ENCODE measurements around the gene CLASP1. TPM values are rescaled to one million over a fixed set of nuclear protein-coding genes. Genes with fewer than 3 reads are reported as not detected.
"Not testable (repeated sequence)": the region's sequence is repeated elsewhere in the genome, so short reads cannot be mapped to it uniquely, and the experiment has no call there.

Gene CLASP1
- total RNA-seq, 1 donor from 2014 or later = 69.3 TPM

DNA sequence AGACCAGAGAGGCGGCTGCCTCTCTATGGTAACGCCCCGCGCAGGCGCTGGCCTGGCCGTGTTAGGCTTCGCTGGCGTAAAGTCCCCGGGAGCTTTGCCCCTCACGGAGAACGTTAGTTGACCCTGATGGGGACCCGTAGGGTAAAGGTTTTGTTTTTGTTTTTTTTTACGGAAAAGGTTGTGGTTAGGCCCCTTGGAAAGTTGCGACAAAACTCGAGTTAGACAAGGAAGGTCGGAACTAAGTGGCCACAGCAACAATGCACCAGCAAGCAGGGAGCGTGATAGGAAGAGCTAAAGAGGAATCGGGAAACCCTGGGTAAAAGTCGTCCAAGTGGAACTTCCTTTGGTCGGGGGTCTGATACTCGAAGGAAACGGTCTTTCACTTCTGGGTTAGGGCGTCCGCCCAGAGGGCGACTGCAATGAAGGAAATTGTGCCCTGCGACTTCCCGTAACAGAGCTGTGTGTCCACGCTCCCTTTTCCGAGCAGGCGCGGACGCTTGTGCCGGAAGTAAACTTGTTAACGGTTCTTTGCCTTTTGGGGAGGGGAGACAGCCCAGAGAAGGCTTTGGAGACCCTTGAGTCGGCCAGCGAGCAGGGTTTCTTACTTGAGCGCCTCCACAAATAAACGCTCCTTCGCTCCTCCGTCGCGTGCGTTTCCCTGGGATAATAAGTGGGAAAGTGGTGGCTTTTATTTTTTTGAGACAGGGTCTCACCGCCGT, 493 bp upstream of the CLASP1 start:
- peaks cover 31% of the 10 kb centered on the region for H3K36me3 Mint-ChIP-seq (ENCODE audit: low read depth)
- intact Hi-C loops (cut with micrococcal nuclease) = loop anchor here (1.0 to 2.0 kb wide), 7 partner anchors 50 to 247 kb away; partner anchors contain the start of genes NIFK, RNU4ATAC and TSN

DNA sequence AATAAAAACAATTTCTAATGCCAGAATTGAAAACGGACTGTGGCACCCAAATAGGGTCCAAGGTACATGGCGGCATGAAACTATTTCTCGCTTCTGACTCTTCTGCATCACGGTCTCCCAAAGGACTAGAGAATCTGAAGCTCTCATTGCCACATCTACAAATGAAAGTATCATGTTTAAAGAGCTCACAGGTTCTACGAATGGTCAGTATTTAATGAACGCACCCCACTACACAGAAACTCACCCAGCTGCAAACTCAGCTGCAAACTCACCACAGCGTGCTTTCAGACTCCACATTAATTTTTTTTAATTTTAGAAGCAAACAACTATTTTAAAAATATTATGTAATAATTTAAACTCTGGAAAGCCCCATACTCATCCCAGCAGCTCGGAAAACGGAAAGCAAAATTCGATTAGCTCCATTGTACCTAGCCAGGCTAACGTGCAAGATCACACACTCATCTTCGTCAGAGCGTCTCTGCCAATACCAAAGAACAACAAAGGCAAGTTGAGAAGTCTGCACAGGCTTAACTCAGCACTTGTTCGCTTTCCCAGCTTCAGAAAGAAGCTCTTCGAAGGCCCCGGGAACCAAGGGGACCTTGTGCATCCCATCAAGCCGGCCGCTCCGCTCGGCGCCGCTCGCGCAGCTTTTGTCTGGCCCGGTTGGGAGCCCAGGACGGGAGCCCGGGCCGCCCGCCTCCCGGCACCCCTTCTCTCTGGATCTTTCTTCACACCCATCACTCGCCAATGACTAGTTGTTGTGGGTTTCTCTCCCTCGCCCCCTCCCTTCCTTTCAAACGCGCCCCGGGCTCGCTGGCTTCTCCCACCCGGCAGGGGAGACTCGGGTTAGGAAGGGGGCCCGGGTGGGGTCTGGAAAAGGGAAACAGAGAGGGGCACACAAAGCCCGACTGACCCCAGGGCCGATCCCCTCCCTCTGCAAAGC, 785 bp downstream of the CLASP1 start:
- no peaks in the 10 kb centered on the region for H3K27me3 Mint-ChIP-seq
- DNase-seq = peak; percentile 86
- no peaks in the 10 kb centered on the region for H3K9me3 Mint-ChIP-seq
- H3K27ac Mint-ChIP-seq = peak overlapping the region; percentile 100
- intact Hi-C loops (cut with micrococcal nuclease) = loop anchor here (1.0 to 2.0 kb wide), 7 partner anchors 51 to 246 kb away; partner anchors contain the start of genes NIFK, RNU4ATAC and TSN
- peaks cover 48% of the 10 kb centered on the region for H3K4me1 Mint-ChIP-seq
- peaks cover 24% of the 10 kb centered on the region for H3K36me3 Mint-ChIP-seq (ENCODE audit: low read depth)
- peak overlapping the region; percentile 91 for H3K4me3 Mint-ChIP-seq

More for the DNA sequence above, 493 bp upstream of the CLASP1 start:
- Mint-ChIP-seq H3K4me1 (peaks cover 53% of the 10 kb centered on the region), H3K9me3 (no peaks in the 10 kb centered on the region), H3K27ac (peak overlapping the region; percentile 100), H3K27me3 (no peaks in the 10 kb centered on the region), H3K4me3 (peak overlapping the region; percentile 91)
- DNase-seq = peak; percentile 99

DNA sequence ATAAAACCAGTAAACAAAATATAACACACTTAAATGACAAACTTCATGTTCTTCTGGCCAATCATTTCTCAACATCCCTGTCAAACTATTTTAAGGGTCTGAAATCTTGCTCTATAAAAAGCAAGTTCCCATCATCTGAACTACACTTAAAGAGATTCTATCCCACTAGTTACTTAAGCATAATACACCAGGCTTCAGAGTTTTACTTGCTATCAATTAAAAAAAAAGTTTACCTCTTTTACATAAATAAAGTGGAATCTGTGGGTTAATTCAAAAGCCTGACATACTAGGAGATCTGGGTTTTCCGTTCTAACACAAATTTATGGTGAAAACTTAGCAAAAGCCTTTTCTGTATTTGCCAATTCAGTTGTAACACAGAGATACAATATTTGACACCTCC, 1.9 kb downstream of the CLASP1 start:
- no peak for DNase-seq
- no peaks in the 10 kb centered on the region for H3K27me3 Mint-ChIP-seq
- H3K4me1 Mint-ChIP-seq = peaks cover 44% of the 10 kb centered on the region
- H3K4me3 Mint-ChIP-seq = peak overlapping the region; percentile 91
- peak overlapping the region; percentile 43 for H3K27ac Mint-ChIP-seq
- no peaks in the 10 kb centered on the region for H3K9me3 Mint-ChIP-seq
- intact Hi-C loops (cut with micrococcal nuclease) = no loop called here
- peaks cover 22% of the 10 kb centered on the region for H3K36me3 Mint-ChIP-seq (ENCODE audit: low read depth)

DNA sequence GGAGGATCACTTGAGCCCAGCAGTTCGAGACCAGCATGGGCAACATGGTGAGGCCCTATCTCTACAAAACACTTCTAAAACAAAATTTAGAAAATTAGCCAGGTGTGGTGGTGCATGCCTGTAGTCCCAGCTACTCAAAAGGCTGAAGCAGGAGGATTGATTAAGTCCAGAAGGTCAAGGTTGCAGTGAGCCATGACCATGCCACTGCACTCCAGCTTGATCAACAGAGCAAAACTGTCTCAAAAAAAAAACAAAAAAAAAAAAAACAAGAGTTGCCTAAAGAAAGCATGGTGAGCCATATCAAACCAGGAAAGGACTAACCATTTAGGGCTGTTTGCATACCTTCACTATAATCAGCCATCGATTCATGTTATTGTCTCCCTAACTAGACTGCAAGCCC, 4.5 kb downstream of the CLASP1 start:
- intact Hi-C loops (cut with micrococcal nuclease) = no loop called here
- Mint-ChIP-seq H3K36me3 (ENCODE audit: low read depth) (peaks cover 29% of the 10 kb centered on the region), H3K9me3 (no peaks in the 10 kb centered on the region), H3K27ac (no peak overlapping the region), H3K4me1 (peaks cover 36% of the 10 kb centered on the region), H3K4me3 (no peak overlapping the region), H3K27me3 (no peaks in the 10 kb centered on the region)
- DNase-seq = no peak

- no peaks in the 10 kb centered on the region for H3K9me3 Mint-ChIP-seq
- H3K27ac Mint-ChIP-seq = no peak overlapping the region
Observed at GRCh38 chr2:121643877-121644276, 5.4 kb downstream of the CLASP1 start.

DNA sequence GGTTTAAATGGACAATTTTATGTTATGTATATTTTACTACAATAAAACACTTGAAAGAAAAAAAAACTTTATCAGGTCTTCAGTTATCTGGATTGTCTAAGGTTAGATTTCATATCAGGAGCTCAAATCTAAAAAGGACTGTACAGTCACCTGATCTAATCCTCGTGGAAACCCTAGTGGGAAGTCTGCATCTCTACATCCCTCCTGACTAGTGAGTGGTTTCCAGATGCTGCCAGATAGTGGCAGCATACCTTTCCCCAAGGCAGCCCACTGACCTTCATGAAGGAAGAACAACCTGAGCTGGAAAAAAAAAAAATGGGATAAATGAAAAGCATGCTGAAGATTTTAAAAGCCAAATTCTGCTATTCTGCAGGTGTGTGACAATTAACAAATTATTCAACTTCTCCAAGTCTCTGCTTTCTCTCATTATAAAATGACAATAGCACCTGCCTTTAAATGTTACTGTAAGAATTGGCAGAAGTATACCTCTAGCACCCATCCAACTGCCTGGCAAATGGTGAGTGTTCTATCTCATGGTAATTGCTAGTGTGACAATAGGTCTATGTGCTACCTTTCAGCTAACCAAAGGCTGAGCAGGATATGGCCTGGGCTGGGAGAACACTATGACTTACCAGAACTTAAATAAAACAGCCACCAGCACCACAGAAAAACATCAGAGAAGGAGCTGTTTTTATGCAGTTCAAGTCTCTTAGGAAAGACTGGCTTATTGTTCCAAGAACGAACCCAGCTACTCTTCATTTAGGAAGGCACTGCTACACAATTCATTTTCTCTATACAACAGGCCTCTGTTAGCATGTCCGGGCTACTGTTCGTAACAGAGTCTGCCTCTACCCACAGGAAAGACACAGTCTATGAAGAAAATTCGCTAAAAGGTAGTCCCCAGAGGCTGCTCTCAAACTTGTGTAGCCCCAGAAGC, 8.6 kb downstream of the CLASP1 start:
- H3K4me1 Mint-ChIP-seq = peaks cover 19% of the 10 kb centered on the region
- no peak for DNase-seq
- H3K36me3 Mint-ChIP-seq (ENCODE audit: low read depth) = peaks cover 44% of the 10 kb centered on the region
- peaks cover 7% of the 10 kb centered on the region for H3K9me3 Mint-ChIP-seq
- no peaks in the 10 kb centered on the region for H3K27me3 Mint-ChIP-seq
- intact Hi-C loops (cut with micrococcal nuclease) = no loop called here
- peak overlapping the region; percentile 48 for H3K27ac Mint-ChIP-seq
- H3K4me3 Mint-ChIP-seq = no peak overlapping the region

More at GRCh38 chr2:121643877-121644276, 5.4 kb downstream of the CLASP1 start:
- intact Hi-C loops (cut with micrococcal nuclease) = no loop called here
- Mint-ChIP-seq H3K4me1 (peaks cover 33% of the 10 kb centered on the region), H3K27me3 (no peaks in the 10 kb centered on the region), H3K4me3 (no peak overlapping the region), H3K36me3 (ENCODE audit: low read depth) (peaks cover 36% of the 10 kb centered on the region)
- DNase-seq = no peak

- H3K27ac Mint-ChIP-seq; intact Hi-C loops (cut with micrococcal nuclease); H3K9me3 Mint-ChIP-seq; DNase-seq; H3K27me3 Mint-ChIP-seq; H3K4me3 Mint-ChIP-seq: not testable (repeated sequence)
- Mint-ChIP-seq H3K36me3 (ENCODE audit: low read depth) (peaks cover 40% of the 10 kb centered on the region), H3K4me1 (peaks cover 15% of the 10 kb centered on the region)
Observed at GRCh38 chr2:121639846-121640245, 9.4 kb downstream of the CLASP1 start.

DNA sequence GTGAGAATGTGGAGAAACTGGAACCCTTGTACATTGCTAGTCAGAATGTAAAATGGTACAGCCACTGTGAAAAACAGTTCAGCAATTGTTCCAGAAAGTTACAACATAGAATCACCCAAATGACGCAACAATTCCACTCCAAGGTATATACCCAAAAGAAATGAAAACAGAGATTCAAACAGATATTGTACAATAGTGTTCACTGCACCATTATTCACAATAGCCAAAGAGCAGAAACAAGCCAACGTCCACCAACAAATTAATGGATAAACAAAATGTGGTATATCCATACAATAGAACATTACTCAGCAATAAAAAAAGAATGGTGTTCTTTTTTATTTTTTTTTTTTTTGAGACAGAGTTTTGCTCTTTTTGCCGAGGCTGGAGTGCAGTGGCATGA, 10.9 kb downstream of the CLASP1 start:
- Mint-ChIP-seq H3K4me1 (peaks cover 23% of the 10 kb centered on the region), H3K27ac (no peak overlapping the region), H3K27me3 (no peaks in the 10 kb centered on the region), H3K36me3 (ENCODE audit: low read depth) (peaks cover 40% of the 10 kb centered on the region), H3K9me3 (peaks cover 7% of the 10 kb centered on the region), H3K4me3 (no peak overlapping the region)
- DNase-seq = no peak
- intact Hi-C loops (cut with micrococcal nuclease) = no loop called here

- no peaks in the 10 kb centered on the region for H3K27me3 Mint-ChIP-seq
- no peak overlapping the region for H3K4me3 Mint-ChIP-seq
- H3K4me1 Mint-ChIP-seq = peaks cover 16% of the 10 kb centered on the region
- H3K36me3 Mint-ChIP-seq (ENCODE audit: low read depth) = peaks cover 26% of the 10 kb centered on the region
- intact Hi-C loops (cut with micrococcal nuclease) = no loop called here
- no peak overlapping the region for H3K27ac Mint-ChIP-seq
- peaks cover 7% of the 10 kb centered on the region for H3K9me3 Mint-ChIP-seq
- DNase-seq = no peak
Observed at GRCh38 chr2:121635371-121635770, 13.9 kb downstream of the CLASP1 start.

DNA sequence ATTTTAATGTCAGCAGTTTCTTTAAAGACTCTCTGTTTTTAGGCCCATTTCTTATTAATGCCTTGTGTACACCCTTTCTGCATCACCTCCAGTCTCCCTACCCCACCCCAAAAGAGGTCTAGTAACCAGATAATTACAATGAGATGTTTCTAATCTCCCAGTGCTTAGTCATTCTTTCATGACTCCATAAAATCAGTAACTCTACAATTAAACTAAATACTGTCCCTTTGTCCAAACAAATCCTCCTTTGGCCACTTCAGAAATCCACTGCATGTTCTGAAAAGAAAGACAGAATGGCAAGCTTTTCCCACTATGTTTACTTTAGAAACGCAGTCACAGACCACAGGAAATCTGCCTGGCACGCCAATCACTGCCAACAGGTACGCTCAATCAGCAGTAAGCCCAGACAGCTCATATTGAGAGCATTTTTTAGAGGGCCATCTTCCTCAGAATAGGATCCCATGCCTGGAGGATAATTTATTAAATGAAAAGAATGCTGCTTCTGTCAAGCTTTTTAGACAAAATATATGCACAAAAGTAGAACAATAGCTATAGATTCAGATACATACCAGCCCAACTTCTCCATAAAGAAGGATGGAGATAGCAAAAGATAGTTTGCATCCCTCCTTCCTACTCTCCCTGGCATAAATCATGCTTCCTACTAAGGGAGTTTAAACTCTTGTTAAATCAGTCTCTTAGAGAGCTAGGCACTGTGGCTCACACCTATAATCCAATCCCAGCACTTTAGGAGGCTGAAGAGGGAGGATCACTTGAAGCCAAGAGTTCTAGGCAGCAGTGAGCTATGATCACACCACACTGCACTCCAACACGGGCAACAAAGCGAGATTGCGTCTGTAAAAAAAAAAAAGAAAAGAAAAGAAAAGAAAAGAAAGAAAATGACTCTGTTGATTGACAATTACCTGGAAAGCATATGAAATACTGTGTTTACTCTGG, 14.6 kb downstream of the CLASP1 start:
- Mint-ChIP-seq H3K27me3 (no peaks in the 10 kb centered on the region), H3K27ac (peak overlapping the region; percentile 2), H3K4me1 (peaks cover 16% of the 10 kb centered on the region), H3K4me3 (no peak overlapping the region), H3K9me3 (peaks cover 7% of the 10 kb centered on the region), H3K36me3 (ENCODE audit: low read depth) (peaks cover 21% of the 10 kb centered on the region)
- DNase-seq = no peak
- intact Hi-C loops (cut with micrococcal nuclease) = no loop called here

DNA sequence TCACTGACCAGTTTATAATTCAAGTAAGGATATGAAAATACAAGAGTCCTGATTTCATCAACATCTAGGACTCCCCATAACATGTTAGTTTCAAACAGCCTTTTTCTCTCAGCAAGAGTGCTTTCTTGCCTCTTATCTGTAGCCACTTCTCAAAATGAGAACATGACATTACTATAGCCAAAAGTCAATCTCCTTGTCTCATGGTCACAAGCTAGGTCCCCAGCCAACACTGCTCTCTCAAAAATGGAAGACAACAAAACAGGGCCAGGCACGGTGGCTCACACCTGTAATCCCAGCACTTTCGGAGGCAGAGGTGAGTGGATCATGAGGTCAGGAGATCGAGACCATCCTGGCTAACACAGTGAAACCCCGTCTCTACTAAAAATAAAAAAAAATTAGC, 15.8 kb downstream of the CLASP1 start:
- Mint-ChIP-seq H3K27ac (no peak overlapping the region), H3K36me3 (ENCODE audit: low read depth) (peaks cover 14% of the 10 kb centered on the region), H3K9me3 (peaks cover 7% of the 10 kb centered on the region), H3K4me1 (peaks cover 16% of the 10 kb centered on the region), H3K27me3 (no peaks in the 10 kb centered on the region), H3K4me3 (no peak overlapping the region)
- no peak for DNase-seq
- intact Hi-C loops (cut with micrococcal nuclease) = no loop called here

DNA sequence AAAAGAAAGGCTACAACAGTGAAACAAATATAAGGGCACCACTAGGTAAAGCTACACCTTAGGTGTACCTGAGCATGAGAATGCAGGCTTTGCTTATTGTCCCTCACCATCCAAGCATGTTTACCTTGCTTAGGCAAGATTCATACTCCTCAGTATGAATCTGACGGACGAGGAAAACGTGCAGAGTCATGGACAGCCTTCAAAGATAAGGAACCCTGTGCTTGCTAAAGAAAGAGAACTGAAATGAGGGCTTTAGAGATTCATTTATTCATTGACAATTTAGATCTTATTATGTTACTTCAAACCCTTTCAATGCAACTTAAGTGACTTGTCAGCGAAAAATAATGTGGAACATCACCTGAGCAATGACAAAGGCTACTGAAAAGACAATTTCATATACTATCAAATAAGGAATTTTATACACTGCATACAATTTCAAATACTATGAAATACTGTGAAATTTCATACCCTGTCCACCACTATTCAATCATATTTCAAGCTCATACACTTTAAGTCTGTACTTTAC, 21.7 kb downstream of the CLASP1 start:
- Mint-ChIP-seq H3K27ac (no peak overlapping the region), H3K27me3 (no peaks in the 10 kb centered on the region), H3K4me1 (peaks cover 6% of the 10 kb centered on the region), H3K4me3 (no peak overlapping the region), H3K9me3 (no peaks in the 10 kb centered on the region), H3K36me3 (ENCODE audit: low read depth) (peaks cover 15% of the 10 kb centered on the region)
- no peak for DNase-seq
- intact Hi-C loops (cut with micrococcal nuclease) = no loop called here
